H9 (cell line): Measurements from ENCODE around the gene MAGT1. TPM values are rescaled to one million over a fixed set of nuclear protein-coding genes. Genes with fewer than 3 reads are reported as not detected.
"Not testable (repeated sequence)": the region's sequence is repeated elsewhere in the genome, so short reads cannot be mapped to it uniquely, and the experiment has no call there.

Source experiments
- DNase-seq: peaks from one replicate; pipeline ENCODE4 v3.0.0-alpha.2; 2017
- H2AFZ ChIP-seq: one replicate; pipeline ENCODE4 v1.6.1; 2013; ENCODE audit warnings: mild to moderate bottlenecking, low read length, control low read depth, moderate library complexity
- H2AK5ac ChIP-seq: 2 replicates; pipeline ENCODE4 v1.6.1; 2013; ENCODE audit warnings: low read length, control low read depth, mixed read lengths; ENCODE audit not compliant: insufficient read length
- H2BK120ac ChIP-seq: one replicate; pipeline ENCODE4 v1.6.1; 2013; ENCODE audit warnings: low read depth, mild to moderate bottlenecking, low read length, control low read depth, inconsistent platforms; ENCODE audit not compliant: poor library complexity, severe bottlenecking
- H2BK12ac ChIP-seq: 2 replicates; pipeline ENCODE4 v1.6.1; 2013; ENCODE audit warnings: low read length, control low read depth, mixed read lengths, low read depth; ENCODE audit not compliant: insufficient read length
- H2BK15ac ChIP-seq: 2 replicates; pipeline ENCODE4 v1.6.1; 2013; ENCODE audit warnings: low read depth, low read length, control low read depth
- H2BK20ac ChIP-seq: one replicate; pipeline ENCODE4 v1.6.1; 2013; ENCODE audit warnings: low read depth, mild to moderate bottlenecking, low read length, control low read depth, inconsistent platforms; ENCODE audit not compliant: poor library complexity, severe bottlenecking
- H2BK5ac ChIP-seq: 2 replicates; pipeline ENCODE4 v1.6.1; 2013; ENCODE audit warnings: low read length, control low read depth, mixed read lengths; ENCODE audit not compliant: insufficient read length
- H3K14ac ChIP-seq: 2 replicates; pipeline ENCODE4 v1.6.1; 2013; ENCODE audit warnings: low read length, control low read depth; ENCODE audit not compliant: insufficient read depth
- H3K18ac ChIP-seq: 2 replicates; pipeline ENCODE4 v1.6.1; 2013; ENCODE audit warnings: low read depth, mild to moderate bottlenecking, mixed read lengths, low read length, control low read depth; ENCODE audit not compliant: insufficient read length
- H3K23ac ChIP-seq: 2 replicates; pipeline ENCODE4 v1.6.1; 2013; ENCODE audit warnings: low read length, control low read depth, mixed read lengths, low read depth; ENCODE audit not compliant: insufficient read length
- H3K23me2 ChIP-seq: 2 replicates; pipeline ENCODE4 v1.6.1; 2013; ENCODE audit warnings: low read depth, mild to moderate bottlenecking, mixed read lengths, low read length, control low read depth; ENCODE audit not compliant: insufficient read length, poor library complexity, severe bottlenecking
- H3K27ac ChIP-seq: 2 replicates; pipeline ENCODE4 v1.5.1; 2013; ENCODE audit warnings: low read length, control low read depth, mixed read lengths, low read depth; ENCODE audit not compliant: insufficient read length
- H3K27me3 ChIP-seq: 2 replicates; pipeline ENCODE4 v1.6.1; 2013; ENCODE audit warnings: low read length, control low read depth, inconsistent platforms; ENCODE audit not compliant: insufficient read depth
- H3K4ac ChIP-seq: 2 replicates; pipeline ENCODE4 v1.6.1; 2013; ENCODE audit warnings: low read depth, mild to moderate bottlenecking, control low read depth, inconsistent platforms, low read length, moderate library complexity
- H3K4me1 ChIP-seq: 2 replicates; pipeline ENCODE4 v1.6.1; 2013; ENCODE audit warnings: low read length, control low read depth, inconsistent platforms; ENCODE audit not compliant: insufficient read depth
- H3K4me2 ChIP-seq: 2 replicates; pipeline ENCODE4 v1.6.1; 2013; ENCODE audit warnings: low read length, control low read depth, mixed read lengths; ENCODE audit not compliant: insufficient read length, insufficient read depth
- H3K56ac ChIP-seq: 2 replicates; pipeline ENCODE4 v1.6.1; 2013; ENCODE audit warnings: low read depth, mild to moderate bottlenecking, mixed read lengths, low read length, control low read depth; ENCODE audit not compliant: insufficient read length
- H3K79me1 ChIP-seq: 2 replicates; pipeline ENCODE4 v1.6.1; 2013; ENCODE audit warnings: low read depth, mild to moderate bottlenecking, moderate library complexity, low read length, control low read depth, inconsistent platforms; ENCODE audit not compliant: insufficient read depth, poor library complexity, severe bottlenecking
- H3K79me2 ChIP-seq: 2 replicates; pipeline ENCODE4 v1.6.1; 2013; ENCODE audit warnings: low read length, control low read depth, inconsistent platforms; ENCODE audit not compliant: insufficient read depth
- H3K9ac ChIP-seq: 2 replicates; pipeline ENCODE4 v1.6.1; 2013; ENCODE audit warnings: low read length, control low read depth, mixed read lengths; ENCODE audit not compliant: insufficient read length; ENCODE audit errors: extremely low read depth
- H3K9me3 ChIP-seq: one replicate; pipeline ENCODE4 v1.6.1; 2013; ENCODE audit warnings: low read depth, low read length, inconsistent platforms; ENCODE audit not compliant: control insufficient read depth
- H3T11ph ChIP-seq: one replicate; pipeline ENCODE4 v1.6.1; 2013; ENCODE audit warnings: mild to moderate bottlenecking, low read length, control low read depth, inconsistent platforms
- H4K20me1 ChIP-seq: one replicate; pipeline ENCODE4 v1.6.1; 2013; ENCODE audit not compliant: control insufficient read depth, insufficient read length, insufficient read depth
- H4K5ac ChIP-seq: 2 replicates; pipeline ENCODE4 v1.6.1; 2013; ENCODE audit warnings: low read depth, mild to moderate bottlenecking, mixed read lengths, low read length, control low read depth; ENCODE audit not compliant: insufficient read length
- H4K8ac ChIP-seq: replicated peaks from 2 replicates; pipeline ENCODE4 v1.6.1; 2013; ENCODE audit warnings: low read length, control low read depth, mixed read lengths, low read depth; ENCODE audit not compliant: insufficient read length
- H4K91ac ChIP-seq: 2 replicates; pipeline ENCODE4 v1.6.1; 2013; ENCODE audit warnings: low read depth, mild to moderate bottlenecking, moderate library complexity, mixed read lengths, low read length, control low read depth; ENCODE audit not compliant: insufficient read length
- H3K27ac Mint-ChIP-seq, 3 experiments: 2 replicates in 2 of 3; 3 replicates in 1 of 3; pipeline ENCODE4 v1.8.0; 2020 to 2021; ENCODE audit warnings: mixed read lengths in 3 of 3, mild to moderate bottlenecking in 1 of 3, moderate library complexity in 1 of 3
- H3K27me3 Mint-ChIP-seq: 2 replicates; pipeline ENCODE4 v1.8.0; 2021; ENCODE audit warnings: low read depth, mild to moderate bottlenecking, moderate library complexity, mixed read lengths
- H3K36me3 Mint-ChIP-seq, 3 experiments: 2 replicates in 2 of 3; 3 replicates in 1 of 3; pipeline ENCODE4 v1.8.0; 2020 to 2021; ENCODE audit warnings: low read depth in 3 of 3, mixed read lengths in 3 of 3; ENCODE audit not compliant: insufficient read depth in 1 of 3
- H3K4me1 Mint-ChIP-seq, 2 experiments: 2 replicates each; pipeline ENCODE4 v1.8.0; 2020; ENCODE audit warnings: mixed read lengths in 2 of 2
- H3K4me3 Mint-ChIP-seq, 2 experiments: 2 replicates in 1 of 2; 3 replicates in 1 of 2; pipeline ENCODE4 v1.8.0; 2020 to 2021; ENCODE audit warnings: mild to moderate bottlenecking in 2 of 2, mixed read lengths in 2 of 2, moderate library complexity in 1 of 2
- H3K9me3 Mint-ChIP-seq, 2 experiments: 2 replicates in 1 of 2; 3 replicates in 1 of 2; pipeline ENCODE4 v1.8.0; 2020; ENCODE audit warnings: mild to moderate bottlenecking in 2 of 2, mixed read lengths in 2 of 2, moderate library complexity in 1 of 2
- WGBS: extraction: QIAGEN DNeasy Blood & Tissue Kit; methylation state at CpG from one replicate; pipeline ENCODE4 v1.1.7; 2013; ENCODE audit warnings: missing lambda C conversion rate, low lambda C conversion rate, mixed read lengths; ENCODE audit not compliant: insufficient read length; ENCODE audit errors: extremely low coverage; 5-methylcytosine and 5-hydroxymethylcytosine counted together
- total RNA-seq: library from RNA; stranded (reverse); gene quantifications from 2 replicates; pipeline ENCODE4 v1.2.1, GENCODE V29; 2021
- TF ChIP-seq, protein P1 (sequence below): fragments of 200-600 bp; sonication (generic); conservative IDR thresholded peaks from 3 replicates; pipeline ENCODE4 v1.8.0; 2021; ENCODE audit warnings: antibody characterized with exemption, mild to moderate bottlenecking

MAGT1 gene
- total RNA-seq, 1 experiment from 2014 or later, result 42.8 TPM

GRCh38 chrX:77892887-77893286 is 2.3 kb downstream of the MAGT1 start:
- Histone ChIP-seq H4K91ac (no peak overlapping the region), H3K56ac (no peak overlapping the region), H3K23ac (no peak overlapping the region), H4K5ac (no peak overlapping the region), H4K20me1 (no peaks in the 10 kb centered on the region), H2BK120ac (no peak overlapping the region), H3K9me3 (peaks cover 6% of the 10 kb centered on the region), H3K23me2 (no peaks in the 10 kb centered on the region), H2BK12ac (no peak overlapping the region), H4K8ac (no peak overlapping the region), H3K14ac (no peak overlapping the region), H2BK20ac (no peak overlapping the region), H2AFZ (no peak overlapping the region), H3K4me2 (no peak overlapping the region), H3K79me1 (no peaks in the 10 kb centered on the region), H2AK5ac (no peak overlapping the region), H2BK15ac (no peak overlapping the region), H3K27ac (no peak overlapping the region), H3K4ac (no peak overlapping the region), H3K18ac (no peak overlapping the region), H3K79me2 (peaks cover 12% of the 10 kb centered on the region; the same call in 1 of the 2 replicates), H3K27me3 (no peaks in the 10 kb centered on the region), H2BK5ac (no peak overlapping the region), H3K4me1 (no peaks in the 10 kb centered on the region), H3K9ac (no peak overlapping the region), H3T11ph (no peak overlapping the region)
- no peak overlapping the region for H3K27ac Mint-ChIP-seq
- H3K9me3 Mint-ChIP-seq, result peaks cover 55 to 68% of the 10 kb centered on the region in 2 experiments
- no peaks in the 10 kb centered on the region for H3K4me1 Mint-ChIP-seq
- no peak for DNase-seq
- WGBS, result no CpG with 5 or more reads among the region's 2 CpGs
- H3K27me3 Mint-ChIP-seq, result no peaks in the 10 kb centered on the region
- peaks cover 4 to 12% (median 10%) of the 10 kb centered on the region in 3 experiments; a peak in 5 of 7 replicates for H3K36me3 Mint-ChIP-seq
- TF ChIP-seq, protein P1, sequence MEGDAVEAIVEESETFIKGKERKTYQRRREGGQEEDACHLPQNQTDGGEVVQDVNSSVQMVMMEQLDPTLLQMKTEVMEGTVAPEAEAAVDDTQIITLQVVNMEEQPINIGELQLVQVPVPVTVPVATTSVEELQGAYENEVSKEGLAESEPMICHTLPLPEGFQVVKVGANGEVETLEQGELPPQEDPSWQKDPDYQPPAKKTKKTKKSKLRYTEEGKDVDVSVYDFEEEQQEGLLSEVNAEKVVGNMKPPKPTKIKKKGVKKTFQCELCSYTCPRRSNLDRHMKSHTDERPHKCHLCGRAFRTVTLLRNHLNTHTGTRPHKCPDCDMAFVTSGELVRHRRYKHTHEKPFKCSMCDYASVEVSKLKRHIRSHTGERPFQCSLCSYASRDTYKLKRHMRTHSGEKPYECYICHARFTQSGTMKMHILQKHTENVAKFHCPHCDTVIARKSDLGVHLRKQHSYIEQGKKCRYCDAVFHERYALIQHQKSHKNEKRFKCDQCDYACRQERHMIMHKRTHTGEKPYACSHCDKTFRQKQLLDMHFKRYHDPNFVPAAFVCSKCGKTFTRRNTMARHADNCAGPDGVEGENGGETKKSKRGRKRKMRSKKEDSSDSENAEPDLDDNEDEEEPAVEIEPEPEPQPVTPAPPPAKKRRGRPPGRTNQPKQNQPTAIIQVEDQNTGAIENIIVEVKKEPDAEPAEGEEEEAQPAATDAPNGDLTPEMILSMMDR, result no peak
- H3K4me3 Mint-ChIP-seq, result no peak overlapping the region

- H4K20me1 ChIP-seq, result not testable (repeated sequence)
- no CpG with 5 or more reads among the region's 4 CpGs for WGBS
These were observed 13.8 kb downstream of the MAGT1 start for GRCh38 chrX:77881418-77881817.

More at GRCh38 chrX:77881418-77881817, 13.8 kb downstream of the MAGT1 start:
- H3K4me3 Mint-ChIP-seq, H2AFZ ChIP-seq, H2BK20ac ChIP-seq, H3K27me3 ChIP-seq, H3K14ac ChIP-seq, H2BK12ac ChIP-seq, H3K9ac ChIP-seq, H3K4me2 ChIP-seq, H3T11ph ChIP-seq, H3K4me1 Mint-ChIP-seq, H3K56ac ChIP-seq, H3K27ac Mint-ChIP-seq, H3K27me3 Mint-ChIP-seq, H4K8ac ChIP-seq, H3K4me1 ChIP-seq, H3K79me1 ChIP-seq, H4K5ac ChIP-seq, H3K23me2 ChIP-seq, DNase-seq, H3K18ac ChIP-seq, H3K27ac ChIP-seq, H3K23ac ChIP-seq, H4K91ac ChIP-seq, H3K4ac ChIP-seq, H2BK5ac ChIP-seq, H2AK5ac ChIP-seq, H2BK15ac ChIP-seq, H2BK120ac ChIP-seq, H3K79me2 ChIP-seq, H3K9me3 ChIP-seq: not testable (repeated sequence)
- Mint-ChIP-seq H3K9me3 (peaks cover 22 to 30% of the 10 kb centered on the region in 2 experiments), H3K36me3 (peaks cover 2 to 19% (median 2%) of the 10 kb centered on the region in 3 experiments; a peak in 5 of 7 replicates)
